ENCODE data around the gene SLC18B1. TPM values are rescaled to one million over a fixed set of nuclear protein-coding genes. Genes with fewer than 3 reads are reported as not detected.
A peak's percentile ranks its signal among the peaks of the same experiment; 100 is the strongest.

The SLC18B1 gene
- total and polyA plus RNA-seq, 9 donors = 3.2 to 15.2 (median 9.7) TPM

GRCh38 chr6:132804251-132804650 lies 5.8 kb upstream of the SLC18B1 start:
- intact Hi-C loops (cut with DNase I) = no loop called here
- H3K27me3 ChIP-seq = no peaks in the 10 kb centered on the region
- H3K4me1 ChIP-seq (ENCODE audit: insufficient read depth) = no peaks in the 10 kb centered on the region
- DNase-seq = no peak
- H3K4me3 ChIP-seq = no peak overlapping the region
- no peak overlapping the region for H3K27ac ChIP-seq
- WGBS, 3 donors = 96 to 100% (median 100%) methylated on average over 1 of the region's 1 CpG
- H3K36me3 ChIP-seq = no peaks in the 10 kb centered on the region
- no peak for TF ChIP-seq CTCF (IDR thresholded peaks at IDR 0.05)
- TF ChIP-seq POLR2A (IDR thresholded peaks at IDR 0.05) = no peak
- TF ChIP-seq EP300 (IDR thresholded peaks at IDR 0.05) = no peak
- peaks cover 0 to 11% of the 10 kb centered on the region in 2 donors for H3K9me3 ChIP-seq

- intact Hi-C loops (cut with DNase I) = no loop called here
- 94 to 100% (median 95%) methylated on average over 1 of the region's 1 CpG for WGBS, 3 donors
- Histone ChIP-seq H3K9me3 (peaks cover 0 to 3% of the 10 kb centered on the region in 2 donors), H3K27ac (no peak overlapping the region), H3K27me3 (no peaks in the 10 kb centered on the region), H3K36me3 (no peaks in the 10 kb centered on the region), H3K4me1 (ENCODE audit: insufficient read depth) (no peaks in the 10 kb centered on the region), H3K4me3 (no peak overlapping the region)
- DNase-seq = no peak
- TF ChIP-seq CTCF (IDR thresholded peaks at IDR 0.05) = no peak
- no peak for TF ChIP-seq EP300 (IDR thresholded peaks at IDR 0.05)
- no peak for TF ChIP-seq POLR2A (IDR thresholded peaks at IDR 0.05)
Measured at GRCh38 chr6:132800656-132801055, 2.2 kb upstream of the SLC18B1 start.

GRCh38 chr6:132798869-132799538 lies 567 bp upstream of the SLC18B1 start:
- H3K27ac ChIP-seq = peak overlapping the region; percentile 37 to 61
- H3K27me3 ChIP-seq = no peaks in the 10 kb centered on the region
- H3K4me3 ChIP-seq = peak overlapping the region; percentile 48
- H3K4me1 ChIP-seq (ENCODE audit: insufficient read depth) = no peaks in the 10 kb centered on the region
- H3K9me3 ChIP-seq = peaks cover 0 to 3% of the 10 kb centered on the region in 2 donors
- 12 to 20% (median 12%) methylated on average over 15 of the region's 15 CpGs for WGBS, 3 donors
- peak; percentile 50 to 64 (median 59) for DNase-seq
- H3K36me3 ChIP-seq = no peaks in the 10 kb centered on the region
- TF ChIP-seq POLR2A (IDR thresholded peaks at IDR 0.05) (no peak), CTCF (IDR thresholded peaks at IDR 0.05) (peak in 2 of 3 donors; percentile 10 to 41)
- intact Hi-C loops (cut with DNase I) = no loop called here

- intact Hi-C loops (cut with DNase I) = no loop called here
- no peaks in the 10 kb centered on the region for H3K4me1 ChIP-seq (ENCODE audit: insufficient read depth)
Measured at GRCh38 chr6:132795461-132795860, 3.0 kb downstream of the SLC18B1 start.

More at GRCh38 chr6:132795461-132795860, 3.0 kb downstream of the SLC18B1 start:
- H3K36me3 ChIP-seq = no peaks in the 10 kb centered on the region
- H3K4me3 ChIP-seq = no peak overlapping the region
- TF ChIP-seq CTCF (IDR thresholded peaks at IDR 0.05) = no peak
- TF ChIP-seq POLR2A (IDR thresholded peaks at IDR 0.05) = no peak
- no peak for TF ChIP-seq EP300 (IDR thresholded peaks at IDR 0.05)
- WGBS, 3 donors = 77 to 86% (median 77%) methylated on average over 2 of the region's 2 CpGs
- no peaks in the 10 kb centered on the region for H3K9me3 ChIP-seq
- DNase-seq = no peak
- H3K27ac ChIP-seq = no peak overlapping the region
- no peaks in the 10 kb centered on the region for H3K27me3 ChIP-seq
